GM12801 (cell line): ENCODE results near the gene ZDHHC14.

Experiments
- CTCF ChIP-seq: IDR thresholded peaks from one replicate; pipeline ENCODE4 v1.5.1; 2011; ENCODE audit warnings: control low read depth; ENCODE audit not compliant: insufficient read length; ENCODE audit errors: extremely low read depth

Gene ZDHHC14

GRCh38 chr6:157527471-157527907, 146.5 kb downstream of the ZDHHC14 start:
- no peak for TF ChIP-seq CTCF

- no peak for TF ChIP-seq CTCF
These were observed 148.1 kb downstream of the ZDHHC14 start for GRCh38 chr6:157528931-157529653.

GRCh38 chr6:157529654-157530039, 148.7 kb downstream of the ZDHHC14 start:
- no peak for TF ChIP-seq CTCF

- TF ChIP-seq CTCF: no peak
These were observed 149.1 kb downstream of the ZDHHC14 start for GRCh38 chr6:157530126-157530525.

GRCh38 chr6:157530724-157531168, 149.8 kb downstream of the ZDHHC14 start:
- TF ChIP-seq CTCF: no peak

GRCh38 chr6:157531169-157531985, 150.4 kb downstream of the ZDHHC14 start:
- TF ChIP-seq CTCF: no peak

GRCh38 chr6:157531986-157532365, 151.0 kb downstream of the ZDHHC14 start:
- no peak for TF ChIP-seq CTCF
